GM23338 (cell line): ENCODE data around the gene UGGT2.

ENCODE experiments used
- CTCF ChIP-seq, 2 experiments: fragments of 200-600 bp in 1 of 2; sonication (generic) in 1 of 2; conservative IDR thresholded peaks; 2 replicates each; pipeline versions ENCODE4 v1.5.1 to v1.6.1; 2016 to 2017; ENCODE audit warnings: antibody characterized with exemption in 2 of 2, low read depth in 2 of 2, mild to moderate bottlenecking in 2 of 2, moderate library complexity in 1 of 2
- ETS1 ChIP-seq: IDR thresholded peaks from 2 replicates; pipeline ENCODE4 v1.6.1; 2016; ENCODE audit warnings: antibody characterized with exemption
- EZH2 ChIP-seq: fragments of 200-600 bp; sonication (generic); IDR thresholded peaks from one replicate; pipeline ENCODE4 v1.8.0; 2017; ENCODE audit warnings: antibody characterized with exemption, mild to moderate bottlenecking, low read depth; ENCODE audit not compliant: unreplicated experiment
- POLR2AphosphoS5 ChIP-seq: IDR thresholded peaks from 2 replicates; pipeline ENCODE4 v1.6.1; 2016; ENCODE audit warnings: antibody characterized with exemption, low read depth
- REST ChIP-seq: IDR thresholded peaks from one replicate; pipeline ENCODE4 v1.6.1; 2018; ENCODE audit warnings: antibody characterized with exemption; ENCODE audit not compliant: unreplicated experiment

- TF ChIP-seq EZH2 (no peak), CTCF (conservative IDR thresholded peaks at IDR 0.05; ENCODE audit: low read depth in 2 of 2) (no peak), REST (no peak), POLR2AphosphoS5 (no peak), ETS1 (no peak)
Observed at GRCh38 chr13:95805921-95806320, 247.3 kb downstream of the UGGT2 start.
